Esophagus squamous epithelium (tissue), 4 donors: ENCODE results near the gene BIN1.

Experiments used
- POLR2A ChIP-seq, 4 donors: fragments of 450-650 bp; IDR thresholded peaks; one replicate each; pipeline ENCODE4 v1.6.1; 2017; ENCODE audit warnings: antibody characterized with exemption in 4 of 4, mild to moderate bottlenecking in 4 of 4, moderate library complexity in 3 of 4
- TF ChIP-seq, protein P1 (sequence below), 6 experiments: fragments of 450-650 bp in 4 of 6; fragments of 200-600 bp in 2 of 6; sonication (generic) in 2 of 6; IDR thresholded peaks; one replicate each; pipeline ENCODE4 v1.5.1; 2016 to 2019; ENCODE audit warnings: antibody characterized with exemption in 6 of 6, mild to moderate bottlenecking in 4 of 6, moderate library complexity in 4 of 6

- TF ChIP-seq, protein P1, sequence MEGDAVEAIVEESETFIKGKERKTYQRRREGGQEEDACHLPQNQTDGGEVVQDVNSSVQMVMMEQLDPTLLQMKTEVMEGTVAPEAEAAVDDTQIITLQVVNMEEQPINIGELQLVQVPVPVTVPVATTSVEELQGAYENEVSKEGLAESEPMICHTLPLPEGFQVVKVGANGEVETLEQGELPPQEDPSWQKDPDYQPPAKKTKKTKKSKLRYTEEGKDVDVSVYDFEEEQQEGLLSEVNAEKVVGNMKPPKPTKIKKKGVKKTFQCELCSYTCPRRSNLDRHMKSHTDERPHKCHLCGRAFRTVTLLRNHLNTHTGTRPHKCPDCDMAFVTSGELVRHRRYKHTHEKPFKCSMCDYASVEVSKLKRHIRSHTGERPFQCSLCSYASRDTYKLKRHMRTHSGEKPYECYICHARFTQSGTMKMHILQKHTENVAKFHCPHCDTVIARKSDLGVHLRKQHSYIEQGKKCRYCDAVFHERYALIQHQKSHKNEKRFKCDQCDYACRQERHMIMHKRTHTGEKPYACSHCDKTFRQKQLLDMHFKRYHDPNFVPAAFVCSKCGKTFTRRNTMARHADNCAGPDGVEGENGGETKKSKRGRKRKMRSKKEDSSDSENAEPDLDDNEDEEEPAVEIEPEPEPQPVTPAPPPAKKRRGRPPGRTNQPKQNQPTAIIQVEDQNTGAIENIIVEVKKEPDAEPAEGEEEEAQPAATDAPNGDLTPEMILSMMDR (IDR thresholded peaks at IDR 0.05), result no peak
- TF ChIP-seq POLR2A (IDR thresholded peaks at IDR 0.05), result no peak
Observed at GRCh38 chr2:127108090-127108523, 1.2 kb upstream of the BIN1 start.
